Measurements from ENCODE around the gene NR2C1.

NR2C1 gene

GRCh38 chr12:95085612-95086011 lies 12.2 kb upstream of the NR2C1 start:
- H3K4me3 ChIP-seq (ENCODE audit: low read length), result no peak overlapping the region
- no peak for DNase-seq (ENCODE audit: low read depth)
- no peak for TF ChIP-seq CTCF (IDR thresholded peaks at IDR 0.05; ENCODE audit: insufficient read depth, low read depth, low read length, missing control alignments)

GRCh38 chr12:95083938-95084337 lies 10.5 kb upstream of the NR2C1 start:
- TF ChIP-seq CTCF (IDR thresholded peaks at IDR 0.05; ENCODE audit: insufficient read depth, low read depth, low read length, missing control alignments), result no peak
- no peak overlapping the region for H3K4me3 ChIP-seq (ENCODE audit: low read length)
- no peak for DNase-seq (ENCODE audit: low read depth)

- no peak for TF ChIP-seq CTCF (IDR thresholded peaks at IDR 0.05; ENCODE audit: insufficient read depth, low read depth, low read length, missing control alignments)
- H3K4me3 ChIP-seq (ENCODE audit: low read length), result no peak overlapping the region
- DNase-seq (ENCODE audit: low read depth), result no peak
Measured at GRCh38 chr12:95083471-95083870, 10.1 kb upstream of the NR2C1 start.

GRCh38 chr12:95077341-95077740 lies 3.9 kb upstream of the NR2C1 start:
- no peak for DNase-seq (ENCODE audit: low read depth)
- TF ChIP-seq CTCF (IDR thresholded peaks at IDR 0.05; ENCODE audit: insufficient read depth, low read depth, low read length, missing control alignments), result no peak
- H3K4me3 ChIP-seq (ENCODE audit: low read length), result no peak overlapping the region

GRCh38 chr12:95074766-95075165 lies 1.3 kb upstream of the NR2C1 start:
- H3K4me3 ChIP-seq (ENCODE audit: low read length), result no peak overlapping the region
- TF ChIP-seq CTCF (IDR thresholded peaks at IDR 0.05; ENCODE audit: insufficient read depth, low read depth, low read length, missing control alignments), result no peak
- no peak for DNase-seq (ENCODE audit: low read depth)

- TF ChIP-seq CTCF (IDR thresholded peaks at IDR 0.05; ENCODE audit: insufficient read depth, low read depth, low read length, missing control alignments), result peak; percentile 74
- peak; percentile 11 for DNase-seq (ENCODE audit: low read depth)
- peak overlapping the region; percentile 89 for H3K4me3 ChIP-seq (ENCODE audit: low read length)
Measured at GRCh38 chr12:95073698-95074520, 491 bp upstream of the NR2C1 start.

GRCh38 chr12:95070378-95070777 lies 3.0 kb downstream of the NR2C1 start:
- DNase-seq (ENCODE audit: low read depth), result no peak
- H3K4me3 ChIP-seq (ENCODE audit: low read length), result no peak overlapping the region
- no peak for TF ChIP-seq CTCF (IDR thresholded peaks at IDR 0.05; ENCODE audit: insufficient read depth, low read depth, low read length, missing control alignments)

All from epithelial cell of esophagus (primary cell).